ENCODE measurements around the gene TRAPPC4. TPM values are rescaled to one million over a fixed set of nuclear protein-coding genes. Genes with fewer than 3 reads are reported as not detected.

The TRAPPC4 gene
- polyA plus RNA-seq, 1 of the 3 experiments (the other 2 are of a cell fraction), result 368 TPM

- TF ChIP-seq IRF3 (IDR thresholded peaks at IDR 0.05; ENCODE audit: low read depth, low read length), result no peak
- no peak for TF ChIP-seq YY1 (IDR thresholded peaks at IDR 0.05; ENCODE audit: low read depth)
- TF ChIP-seq RCOR1 (IDR thresholded peaks at IDR 0.05; ENCODE audit: low read length), result no peak
- TF ChIP-seq RFX5 (IDR thresholded peaks at IDR 0.05; ENCODE audit: low read length), result no peak
- TF ChIP-seq FOXJ3 (CRISPR knock-in tag; IDR thresholded peaks at IDR 0.05), result no peak
- TF ChIP-seq JUND (IDR thresholded peaks at IDR 0.05), result no peak
- no peak for TF ChIP-seq MEF2A (IDR thresholded peaks at IDR 0.05; ENCODE audit: borderline replicate concordance, low read depth)
- no peak for TF ChIP-seq SIN3A (IDR thresholded peaks at IDR 0.05; ENCODE audit: borderline replicate concordance, low read depth, low read length)
- TF ChIP-seq SMC3 (IDR thresholded peaks at IDR 0.05; ENCODE audit: low read depth, low read length), result no peak
These were observed 6.5 kb downstream of the TRAPPC4 start (continued) for GRCh38 chr11:119025099-119025473.

- Histone ChIP-seq H2AFZ (ENCODE audit: low read depth) (no peak overlapping the region), H3K27me3 (ENCODE audit: insufficient read depth) (no peaks in the 10 kb centered on the region), H3K79me2 (ENCODE audit: insufficient read depth) (peaks cover 22% of the 10 kb centered on the region), H3K9me3 (no peaks in the 10 kb centered on the region), H4K20me1 (ENCODE audit: insufficient read depth) (no peaks in the 10 kb centered on the region), H3K4me2 (no peak overlapping the region), H3F3A (replicated peaks; ENCODE audit: insufficient read depth) (peaks cover 12% of the 10 kb centered on the region), H3K27ac (ENCODE audit: low read depth in 2 of 2, low read length in 1 of 2) (no peak overlapping the region), H3K36me3 (replicated peaks in 1 of 2; ENCODE audit: control insufficient read depth in 1 of 2, insufficient read depth in 2 of 2, low read length in 1 of 2) (peaks cover 24 to 42% of the 10 kb centered on the region in 2 experiments), H3K9me2 (no peaks in the 10 kb centered on the region), H3K4me3 (ENCODE audit: low read depth in 2 of 2, low read length in 1 of 2) (no peak overlapping the region), H3K9ac (no peak overlapping the region), H3K4me1 (ENCODE audit: control insufficient read depth in 1 of 2, insufficient read depth in 2 of 2, low read depth in 1 of 2, low read length in 1 of 2) (peaks cover 12 to 21% of the 10 kb centered on the region in 2 experiments; a peak in 3 of 4 replicates)
- no peak for DNase-seq
- WGBS (ENCODE audit: low lambda C conversion rate), result 87% methylated on average over 5 of the region's 5 CpGs
- ChIA-PET POLR2A (interaction anchor here (0.8 to 1.4 kb wide), 2 partner anchors 10 to 31 kb away, joined by 3 read pairs; no protein-coding TSS in a partner anchor), CTCF (interaction anchor here (1.4 kb wide), 1 partner anchor 19 kb away, joined by 3 read pairs; no protein-coding TSS in a partner anchor)
- TF ChIP-seq MAX (IDR thresholded peaks at IDR 0.05; ENCODE audit: low read depth) (no peak), USF2 (IDR thresholded peaks at IDR 0.05; ENCODE audit: borderline replicate concordance, low read depth, low read length) (no peak), ZBTB33 (IDR thresholded peaks at IDR 0.05; ENCODE audit: borderline replicate concordance, low read depth) (no peak), RFX5 (IDR thresholded peaks at IDR 0.05; ENCODE audit: low read length) (no peak), MXI1 (IDR thresholded peaks at IDR 0.05; ENCODE audit: low read depth, low read length) (no peak)
These were observed 7.0 kb downstream of the TRAPPC4 start for GRCh38 chr11:119025541-119025940.

Measured in SK-N-SH (cell line).